GM19238 (cell line): ENCODE results near the gene JMJD7.

Experiments
- DNase-seq: peaks from one replicate; pipeline ENCODE4 v3.0.0; 2011; ENCODE audit warnings: low spot score; ENCODE audit not compliant: insufficient read length

The JMJD7 gene

GRCh38 chr15:41842229-41842628 is 14.3 kb downstream of the JMJD7 start:
- no peak for DNase-seq

GRCh38 chr15:41843571-41843970 is 15.7 kb downstream of the JMJD7 start:
- no peak for DNase-seq

GRCh38 chr15:41844814-41845213 is 16.9 kb downstream of the JMJD7 start:
- DNase-seq, result no peak

- DNase-seq, result no peak
Observed at GRCh38 chr15:41847206-41847605, 19.3 kb downstream of the JMJD7 start.

- DNase-seq, result no peak
Observed at GRCh38 chr15:41847981-41848380, 20.1 kb downstream of the JMJD7 start.

- no peak for DNase-seq
Observed at GRCh38 chr15:41848631-41849030, 20.7 kb downstream of the JMJD7 start.

- no peak for DNase-seq
Observed at GRCh38 chr15:41849204-41849603, 21.3 kb downstream of the JMJD7 start.

- DNase-seq, result no peak
Observed at GRCh38 chr15:41849861-41850260, 22.0 kb downstream of the JMJD7 start.

GRCh38 chr15:41850482-41851166 is 22.7 kb downstream of the JMJD7 start:
- DNase-seq, result no peak

GRCh38 chr15:41851167-41851523 is 23.3 kb downstream of the JMJD7 start:
- no peak for DNase-seq

GRCh38 chr15:41851755-41852370 is 24.0 kb downstream of the JMJD7 start:
- DNase-seq, result no peak

- no peak for DNase-seq
Observed at GRCh38 chr15:41852736-41853590, 25.1 kb downstream of the JMJD7 start.

- no peak for DNase-seq
Observed at GRCh38 chr15:41853831-41854230, 25.9 kb downstream of the JMJD7 start.

- DNase-seq, result no peak
Observed at GRCh38 chr15:41854443-41854842, 26.6 kb downstream of the JMJD7 start.

- no peak for DNase-seq
Observed at GRCh38 chr15:41855261-41855961, 27.5 kb downstream of the JMJD7 start.

GRCh38 chr15:41856262-41856661 is 28.4 kb downstream of the JMJD7 start:
- DNase-seq, result no peak

- no peak for DNase-seq
Observed at GRCh38 chr15:41856716-41857115, 28.8 kb downstream of the JMJD7 start.

GRCh38 chr15:41857316-41857715 is 29.4 kb downstream of the JMJD7 start:
- no peak for DNase-seq

- no peak for DNase-seq
Observed at GRCh38 chr15:41858756-41859155, 30.9 kb downstream of the JMJD7 start.

- no peak for DNase-seq
Observed at GRCh38 chr15:41860049-41860828, 32.3 kb downstream of the JMJD7 start.

- no peak for DNase-seq
Observed at GRCh38 chr15:41861736-41862356, 34.0 kb downstream of the JMJD7 start.
